Measurements from ENCODE around the gene ADRA2C. TPM values are rescaled to one million over a fixed set of nuclear protein-coding genes. Genes with fewer than 3 reads are reported as not detected.

ADRA2C gene
- total and polyA plus RNA-seq, 2 of the 13 experiments (the other 11 are each of a cell fraction or from before 2014, with no cell fraction given), result 15.4 to 69.7 TPM

DNA sequence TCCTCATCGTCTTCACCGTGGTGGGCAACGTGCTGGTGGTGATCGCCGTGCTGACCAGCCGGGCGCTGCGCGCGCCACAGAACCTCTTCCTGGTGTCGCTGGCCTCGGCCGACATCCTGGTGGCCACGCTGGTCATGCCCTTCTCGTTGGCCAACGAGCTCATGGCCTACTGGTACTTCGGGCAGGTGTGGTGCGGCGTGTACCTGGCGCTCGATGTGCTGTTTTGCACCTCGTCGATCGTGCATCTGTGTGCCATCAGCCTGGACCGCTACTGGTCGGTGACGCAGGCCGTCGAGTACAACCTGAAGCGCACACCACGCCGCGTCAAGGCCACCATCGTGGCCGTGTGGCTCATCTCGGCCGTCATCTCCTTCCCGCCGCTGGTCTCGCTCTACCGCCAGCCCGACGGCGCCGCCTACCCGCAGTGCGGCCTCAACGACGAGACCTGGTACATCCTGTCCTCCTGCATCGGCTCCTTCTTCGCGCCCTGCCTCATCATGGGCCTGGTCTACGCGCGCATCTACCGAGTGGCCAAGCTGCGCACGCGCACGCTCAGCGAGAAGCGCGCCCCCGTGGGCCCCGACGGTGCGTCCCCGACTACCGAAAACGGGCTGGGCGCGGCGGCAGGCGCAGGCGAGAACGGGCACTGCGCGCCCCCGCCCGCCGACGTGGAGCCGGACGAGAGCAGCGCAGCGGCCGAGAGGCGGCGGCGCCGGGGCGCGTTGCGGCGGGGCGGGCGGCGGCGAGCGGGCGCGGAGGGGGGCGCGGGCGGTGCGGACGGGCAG is 792 bp downstream of the ADRA2C start (continued):
- TF ChIP-seq, protein P1, sequence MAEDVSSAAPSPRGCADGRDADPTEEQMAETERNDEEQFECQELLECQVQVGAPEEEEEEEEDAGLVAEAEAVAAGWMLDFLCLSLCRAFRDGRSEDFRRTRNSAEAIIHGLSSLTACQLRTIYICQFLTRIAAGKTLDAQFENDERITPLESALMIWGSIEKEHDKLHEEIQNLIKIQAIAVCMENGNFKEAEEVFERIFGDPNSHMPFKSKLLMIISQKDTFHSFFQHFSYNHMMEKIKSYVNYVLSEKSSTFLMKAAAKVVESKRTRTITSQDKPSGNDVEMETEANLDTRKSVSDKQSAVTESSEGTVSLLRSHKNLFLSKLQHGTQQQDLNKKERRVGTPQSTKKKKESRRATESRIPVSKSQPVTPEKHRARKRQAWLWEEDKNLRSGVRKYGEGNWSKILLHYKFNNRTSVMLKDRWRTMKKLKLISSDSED (CRISPR knock-in tag; IDR thresholded peaks at IDR 0.05), result no peak
- peak; percentile 83 for TF ChIP-seq RBFOX2 (IDR thresholded peaks at IDR 0.05; ENCODE audit: low read depth, low read length)
- 0 out of 2 replicates have a peak, but pooled peaks have one; percentile 3 for TF ChIP-seq TAF1 (CRISPR knock-in tag; IDR thresholded peaks at IDR 0.05)
- no peak for TF ChIP-seq ZNF724P (CRISPR knock-in tag; IDR thresholded peaks at IDR 0.05; ENCODE audit: borderline replicate concordance)
- 0 out of 2 replicates have a peak, but pooled peaks have one; percentile 18 for TF ChIP-seq TBX2 (CRISPR knock-in tag; IDR thresholded peaks at IDR 0.05; ENCODE audit: borderline replicate concordance)
- TF ChIP-seq, protein P2, sequence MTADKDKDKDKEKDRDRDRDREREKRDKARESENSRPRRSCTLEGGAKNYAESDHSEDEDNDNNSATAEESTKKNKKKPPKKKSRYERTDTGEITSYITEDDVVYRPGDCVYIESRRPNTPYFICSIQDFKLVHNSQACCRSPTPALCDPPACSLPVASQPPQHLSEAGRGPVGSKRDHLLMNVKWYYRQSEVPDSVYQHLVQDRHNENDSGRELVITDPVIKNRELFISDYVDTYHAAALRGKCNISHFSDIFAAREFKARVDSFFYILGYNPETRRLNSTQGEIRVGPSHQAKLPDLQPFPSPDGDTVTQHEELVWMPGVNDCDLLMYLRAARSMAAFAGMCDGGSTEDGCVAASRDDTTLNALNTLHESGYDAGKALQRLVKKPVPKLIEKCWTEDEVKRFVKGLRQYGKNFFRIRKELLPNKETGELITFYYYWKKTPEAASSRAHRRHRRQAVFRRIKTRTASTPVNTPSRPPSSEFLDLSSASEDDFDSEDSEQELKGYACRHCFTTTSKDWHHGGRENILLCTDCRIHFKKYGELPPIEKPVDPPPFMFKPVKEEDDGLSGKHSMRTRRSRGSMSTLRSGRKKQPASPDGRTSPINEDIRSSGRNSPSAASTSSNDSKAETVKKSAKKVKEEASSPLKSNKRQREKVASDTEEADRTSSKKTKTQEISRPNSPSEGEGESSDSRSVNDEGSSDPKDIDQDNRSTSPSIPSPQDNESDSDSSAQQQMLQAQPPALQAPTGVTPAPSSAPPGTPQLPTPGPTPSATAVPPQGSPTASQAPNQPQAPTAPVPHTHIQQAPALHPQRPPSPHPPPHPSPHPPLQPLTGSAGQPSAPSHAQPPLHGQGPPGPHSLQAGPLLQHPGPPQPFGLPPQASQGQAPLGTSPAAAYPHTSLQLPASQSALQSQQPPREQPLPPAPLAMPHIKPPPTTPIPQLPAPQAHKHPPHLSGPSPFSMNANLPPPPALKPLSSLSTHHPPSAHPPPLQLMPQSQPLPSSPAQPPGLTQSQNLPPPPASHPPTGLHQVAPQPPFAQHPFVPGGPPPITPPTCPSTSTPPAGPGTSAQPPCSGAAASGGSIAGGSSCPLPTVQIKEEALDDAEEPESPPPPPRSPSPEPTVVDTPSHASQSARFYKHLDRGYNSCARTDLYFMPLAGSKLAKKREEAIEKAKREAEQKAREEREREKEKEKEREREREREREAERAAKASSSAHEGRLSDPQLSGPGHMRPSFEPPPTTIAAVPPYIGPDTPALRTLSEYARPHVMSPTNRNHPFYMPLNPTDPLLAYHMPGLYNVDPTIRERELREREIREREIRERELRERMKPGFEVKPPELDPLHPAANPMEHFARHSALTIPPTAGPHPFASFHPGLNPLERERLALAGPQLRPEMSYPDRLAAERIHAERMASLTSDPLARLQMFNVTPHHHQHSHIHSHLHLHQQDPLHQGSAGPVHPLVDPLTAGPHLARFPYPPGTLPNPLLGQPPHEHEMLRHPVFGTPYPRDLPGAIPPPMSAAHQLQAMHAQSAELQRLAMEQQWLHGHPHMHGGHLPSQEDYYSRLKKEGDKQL (CRISPR knock-in tag; IDR thresholded peaks at IDR 0.05; ENCODE audit: low read depth), result no peak
- TF ChIP-seq ZNF569 (CRISPR knock-in tag; IDR thresholded peaks at IDR 0.05; ENCODE audit: borderline replicate concordance), result no peak
- TF ChIP-seq, protein P3, sequence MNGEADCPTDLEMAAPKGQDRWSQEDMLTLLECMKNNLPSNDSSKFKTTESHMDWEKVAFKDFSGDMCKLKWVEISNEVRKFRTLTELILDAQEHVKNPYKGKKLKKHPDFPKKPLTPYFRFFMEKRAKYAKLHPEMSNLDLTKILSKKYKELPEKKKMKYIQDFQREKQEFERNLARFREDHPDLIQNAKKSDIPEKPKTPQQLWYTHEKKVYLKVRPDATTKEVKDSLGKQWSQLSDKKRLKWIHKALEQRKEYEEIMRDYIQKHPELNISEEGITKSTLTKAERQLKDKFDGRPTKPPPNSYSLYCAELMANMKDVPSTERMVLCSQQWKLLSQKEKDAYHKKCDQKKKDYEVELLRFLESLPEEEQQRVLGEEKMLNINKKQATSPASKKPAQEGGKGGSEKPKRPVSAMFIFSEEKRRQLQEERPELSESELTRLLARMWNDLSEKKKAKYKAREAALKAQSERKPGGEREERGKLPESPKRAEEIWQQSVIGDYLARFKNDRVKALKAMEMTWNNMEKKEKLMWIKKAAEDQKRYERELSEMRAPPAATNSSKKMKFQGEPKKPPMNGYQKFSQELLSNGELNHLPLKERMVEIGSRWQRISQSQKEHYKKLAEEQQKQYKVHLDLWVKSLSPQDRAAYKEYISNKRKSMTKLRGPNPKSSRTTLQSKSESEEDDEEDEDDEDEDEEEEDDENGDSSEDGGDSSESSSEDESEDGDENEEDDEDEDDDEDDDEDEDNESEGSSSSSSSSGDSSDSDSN (CRISPR knock-in tag; IDR thresholded peaks at IDR 0.05), result peak; percentile 46; the same call in 1 of the 2 replicates
- TF ChIP-seq HNRNPL (IDR thresholded peaks at IDR 0.05; ENCODE audit: low read depth, low read length), result peak; percentile 79
- TF ChIP-seq EED (CRISPR knock-in tag; IDR thresholded peaks at IDR 0.05), result 0 out of 2 replicates have a peak, but pooled peaks have one; percentile 58
- TF ChIP-seq NCOA5 (CRISPR knock-in tag; IDR thresholded peaks at IDR 0.05), result no peak
- TF ChIP-seq KDM4B (CRISPR knock-in tag; IDR thresholded peaks at IDR 0.05), result no peak
- peak; percentile 100 for TF ChIP-seq ZBTB38 (CRISPR knock-in tag; IDR thresholded peaks at IDR 0.05)
- TF ChIP-seq, protein P4, sequence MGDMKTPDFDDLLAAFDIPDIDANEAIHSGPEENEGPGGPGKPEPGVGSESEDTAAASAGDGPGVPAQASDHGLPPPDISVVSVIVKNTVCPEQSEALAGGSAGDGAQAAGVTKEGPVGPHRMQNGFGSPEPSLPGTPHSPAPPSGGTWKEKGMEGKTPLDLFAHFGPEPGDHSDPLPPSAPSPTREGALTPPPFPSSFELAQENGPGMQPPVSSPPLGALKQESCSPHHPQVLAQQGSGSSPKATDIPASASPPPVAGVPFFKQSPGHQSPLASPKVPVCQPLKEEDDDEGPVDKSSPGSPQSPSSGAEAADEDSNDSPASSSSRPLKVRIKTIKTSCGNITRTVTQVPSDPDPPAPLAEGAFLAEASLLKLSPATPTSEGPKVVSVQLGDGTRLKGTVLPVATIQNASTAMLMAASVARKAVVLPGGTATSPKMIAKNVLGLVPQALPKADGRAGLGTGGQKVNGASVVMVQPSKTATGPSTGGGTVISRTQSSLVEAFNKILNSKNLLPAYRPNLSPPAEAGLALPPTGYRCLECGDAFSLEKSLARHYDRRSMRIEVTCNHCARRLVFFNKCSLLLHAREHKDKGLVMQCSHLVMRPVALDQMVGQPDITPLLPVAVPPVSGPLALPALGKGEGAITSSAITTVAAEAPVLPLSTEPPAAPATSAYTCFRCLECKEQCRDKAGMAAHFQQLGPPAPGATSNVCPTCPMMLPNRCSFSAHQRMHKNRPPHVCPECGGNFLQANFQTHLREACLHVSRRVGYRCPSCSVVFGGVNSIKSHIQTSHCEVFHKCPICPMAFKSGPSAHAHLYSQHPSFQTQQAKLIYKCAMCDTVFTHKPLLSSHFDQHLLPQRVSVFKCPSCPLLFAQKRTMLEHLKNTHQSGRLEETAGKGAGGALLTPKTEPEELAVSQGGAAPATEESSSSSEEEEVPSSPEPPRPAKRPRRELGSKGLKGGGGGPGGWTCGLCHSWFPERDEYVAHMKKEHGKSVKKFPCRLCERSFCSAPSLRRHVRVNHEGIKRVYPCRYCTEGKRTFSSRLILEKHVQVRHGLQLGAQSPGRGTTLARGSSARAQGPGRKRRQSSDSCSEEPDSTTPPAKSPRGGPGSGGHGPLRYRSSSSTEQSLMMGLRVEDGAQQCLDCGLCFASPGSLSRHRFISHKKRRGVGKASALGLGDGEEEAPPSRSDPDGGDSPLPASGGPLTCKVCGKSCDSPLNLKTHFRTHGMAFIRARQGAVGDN (CRISPR knock-in tag; IDR thresholded peaks at IDR 0.05), result peak; percentile 86

All from HepG2 (cell line).